ENCODE results near the gene SETBP1.

SETBP1 gene

GRCh38 chr18:44988821-44989587 is 308.3 kb downstream of the SETBP1 start:
- no peak for DNase-seq

GRCh38 chr18:44996261-44996660 is 315.6 kb downstream of the SETBP1 start:
- DNase-seq = no peak

GRCh38 chr18:44997174-44997573 is 316.5 kb downstream of the SETBP1 start:
- no peak for DNase-seq

GRCh38 chr18:44998360-44998759 is 317.7 kb downstream of the SETBP1 start:
- no peak for DNase-seq

- no peak for DNase-seq
Measured at GRCh38 chr18:45004546-45005080, 323.9 kb downstream of the SETBP1 start.

- DNase-seq = no peak
Measured at GRCh38 chr18:45006934-45007333, 326.2 kb downstream of the SETBP1 start.

GRCh38 chr18:45007531-45007930 is 326.8 kb downstream of the SETBP1 start:
- DNase-seq = no peak

- no peak for DNase-seq
Measured at GRCh38 chr18:45008694-45009413, 328.2 kb downstream of the SETBP1 start.

- no peak for DNase-seq
Measured at GRCh38 chr18:45009756-45010155, 329.1 kb downstream of the SETBP1 start.

- no peak for DNase-seq
Measured at GRCh38 chr18:45012286-45012685, 331.6 kb downstream of the SETBP1 start.

GRCh38 chr18:45014047-45014501 is 333.4 kb downstream of the SETBP1 start:
- no peak for DNase-seq

- no peak for DNase-seq
Measured at GRCh38 chr18:45015788-45016128, 335.1 kb downstream of the SETBP1 start.

- DNase-seq = no peak
Measured at GRCh38 chr18:45019469-45019868, 338.8 kb downstream of the SETBP1 start.

- DNase-seq = no peak
Measured at GRCh38 chr18:45023519-45023918, 342.8 kb downstream of the SETBP1 start.

GRCh38 chr18:45024357-45025088 is 343.8 kb downstream of the SETBP1 start:
- no peak for DNase-seq

GRCh38 chr18:45025089-45025450 is 344.4 kb downstream of the SETBP1 start:
- DNase-seq = no peak

- DNase-seq = no peak
Measured at GRCh38 chr18:45026162-45026561, 345.5 kb downstream of the SETBP1 start.

GRCh38 chr18:45034179-45034578 is 353.5 kb downstream of the SETBP1 start:
- no peak for DNase-seq

GRCh38 chr18:45037618-45038017 is 356.9 kb downstream of the SETBP1 start:
- no peak for DNase-seq

- DNase-seq = no peak
Measured at GRCh38 chr18:45039376-45039775, 358.7 kb downstream of the SETBP1 start.

- no peak for DNase-seq
Measured at GRCh38 chr18:45040879-45041278, 360.2 kb downstream of the SETBP1 start.

GRCh38 chr18:45044787-45045186 is 364.1 kb downstream of the SETBP1 start:
- DNase-seq = no peak

- no peak for DNase-seq
Measured at GRCh38 chr18:45046228-45046627, 365.5 kb downstream of the SETBP1 start.

- DNase-seq = no peak
Measured at GRCh38 chr18:45046961-45047360, 366.3 kb downstream of the SETBP1 start.
